Stimulated activated CD4-positive, alpha-beta T cell treated with anti-CD3 and anti-CD28 coated beads, Interleukin-1b, Interleukin-23, amount 100 ng/mL, for 48 hours (primary cell): ENCODE results near the gene TLX2.
"Not testable (repeated sequence)": the region's sequence is repeated elsewhere in the genome, so short reads cannot be mapped to it uniquely, and the experiment has no call there.

Source experiments
- DNase-seq: peaks from one replicate; pipeline ENCODE4 v3.0.0-alpha.2; 2020

The TLX2 gene

DNA sequence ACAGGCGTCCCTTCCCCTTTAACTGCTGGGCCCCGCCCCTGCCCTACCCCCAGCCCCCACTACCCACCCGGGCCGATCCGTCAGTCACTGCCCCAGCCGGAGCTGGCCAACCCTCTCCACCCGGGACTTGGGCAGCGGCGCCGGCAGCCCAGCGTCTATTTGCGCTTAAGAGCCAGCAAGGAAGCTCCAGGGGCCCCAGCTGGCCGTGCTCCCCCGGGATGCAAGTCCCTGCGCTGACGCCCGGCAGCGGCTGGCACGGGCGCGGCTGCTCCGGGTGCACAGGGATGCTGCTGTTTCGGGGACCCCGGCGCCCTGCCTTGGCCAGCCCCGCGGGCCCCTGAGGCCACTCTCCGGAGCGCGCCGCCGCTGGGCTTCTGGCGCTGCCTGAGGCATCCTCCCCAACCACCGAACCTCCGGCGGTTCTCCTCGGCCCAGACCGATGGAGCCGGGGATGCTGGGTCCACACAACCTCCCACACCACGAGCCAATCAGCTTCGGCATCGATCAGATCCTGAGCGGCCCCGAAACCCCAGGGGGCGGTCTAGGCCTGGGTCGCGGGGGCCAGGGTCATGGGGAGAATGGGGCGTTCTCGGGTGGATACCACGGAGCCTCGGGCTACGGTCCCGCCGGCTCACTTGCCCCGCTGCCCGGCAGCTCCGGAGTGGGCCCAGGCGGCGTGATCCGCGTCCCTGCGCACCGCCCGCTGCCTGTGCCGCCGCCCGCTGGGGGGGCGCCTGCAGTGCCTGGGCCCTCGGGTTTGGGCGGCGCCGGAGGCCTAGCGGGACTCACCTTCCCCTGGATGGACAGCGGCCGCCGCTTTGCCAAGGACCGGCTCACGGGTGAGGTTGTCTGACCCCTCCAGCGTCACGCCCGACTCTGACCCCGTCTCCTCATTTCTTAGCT, at the start of gene TLX2:
Gene TLX2, plus strand, starts transcription at position 83 of the 903 bp plus-strand sequence. Its CDS starts 357 bp downstream, at position 440.
- no peak for DNase-seq

DNA sequence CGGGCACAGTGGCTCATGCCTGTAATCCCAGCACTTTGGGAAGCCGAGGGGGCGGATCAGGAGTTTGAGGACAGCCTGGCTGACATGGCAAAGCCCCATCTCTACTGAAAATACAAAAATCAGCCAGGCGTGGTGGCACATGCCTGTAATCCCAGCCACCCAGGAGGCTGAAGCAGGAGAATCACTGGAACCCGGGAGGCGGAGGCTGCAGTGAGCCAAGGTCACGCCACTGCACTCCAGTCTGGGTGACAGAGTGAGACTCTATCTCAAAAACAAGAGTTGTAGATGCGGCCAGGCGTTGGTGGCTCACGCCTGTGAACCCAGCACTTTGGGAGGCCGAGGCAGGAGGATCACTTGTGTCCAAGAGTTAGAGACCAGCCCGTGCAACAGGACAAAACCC, 43.5 kb upstream of the TLX2 start:
- not testable (repeated sequence) for DNase-seq

DNA sequence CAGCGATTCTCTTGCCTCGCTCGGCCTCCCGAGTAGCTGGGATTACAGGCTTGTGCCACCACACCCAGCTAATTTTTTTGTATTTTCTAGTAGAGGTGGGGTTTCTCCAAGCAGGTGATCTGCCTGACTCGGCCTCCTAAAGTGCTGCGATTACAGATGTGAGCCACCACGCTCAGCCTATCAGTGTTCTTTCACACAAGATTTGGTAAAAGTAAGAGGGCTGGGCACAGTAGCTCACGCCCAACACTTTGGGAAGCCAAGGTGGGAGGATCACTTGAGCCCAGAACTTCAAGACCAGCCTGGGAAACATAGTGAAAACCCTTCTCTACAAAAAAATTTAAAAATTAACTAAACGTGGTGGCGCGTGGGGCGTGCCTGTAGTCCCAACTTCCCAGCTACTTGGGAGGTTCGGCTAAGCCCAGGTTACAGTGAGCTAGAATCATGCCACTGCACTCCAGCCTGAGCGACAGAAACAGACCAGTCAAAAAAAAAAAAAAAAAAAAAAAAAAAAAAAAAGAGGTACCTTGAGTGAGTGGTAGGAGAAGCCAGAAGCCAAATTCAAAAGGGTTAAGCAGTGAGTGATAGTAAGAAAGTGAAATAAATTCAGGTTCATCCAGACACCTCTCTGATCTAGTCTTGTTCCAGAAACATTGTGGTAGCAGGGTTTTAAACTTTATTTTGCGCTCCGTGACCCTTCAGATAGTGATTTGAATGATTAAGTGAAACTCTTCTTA, 42.8 kb upstream of the TLX2 start:
- DNase-seq: no peak

DNA sequence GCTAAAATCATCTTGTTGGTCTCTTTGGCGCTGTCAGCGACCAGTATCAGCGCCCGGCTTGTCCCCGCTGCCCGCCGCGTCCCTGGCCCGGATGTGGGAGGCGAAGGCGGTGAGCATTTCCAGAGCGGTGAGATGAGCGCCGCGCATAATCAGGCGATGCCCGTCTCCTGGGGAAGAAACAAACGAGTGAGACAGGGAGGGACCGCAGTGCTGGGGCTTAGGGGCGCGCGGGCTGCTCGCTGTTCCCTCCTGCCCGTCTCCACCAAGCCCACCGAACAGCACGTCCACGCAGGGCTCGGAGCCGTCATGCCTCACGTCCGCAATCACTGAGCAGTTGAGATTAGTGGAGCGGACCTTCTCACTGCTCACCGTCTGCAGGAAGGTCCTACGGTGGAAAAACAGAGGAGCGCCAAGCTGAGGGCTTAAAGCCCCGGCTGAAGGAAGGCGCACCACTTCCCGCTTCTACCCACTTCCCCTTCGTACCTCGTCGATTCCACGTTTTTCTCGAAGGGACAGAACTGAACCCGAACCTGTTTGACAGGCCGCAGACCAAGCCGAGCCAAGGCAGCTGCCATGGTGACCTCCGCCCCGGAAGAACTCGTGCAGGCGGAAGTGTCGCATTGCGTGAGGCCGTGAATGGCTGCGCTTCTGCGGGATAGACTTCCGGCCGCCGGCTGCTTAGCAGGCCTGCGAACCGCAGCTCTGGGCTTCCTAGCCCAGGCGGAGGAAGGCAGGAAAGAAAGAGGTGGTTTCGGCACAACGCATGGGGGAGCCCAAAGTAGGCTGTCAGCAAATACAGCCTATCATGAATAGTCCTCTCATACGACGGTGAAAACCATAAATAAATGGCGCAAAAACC, 41.9 kb upstream of the TLX2 start, which contains the start of gene MRPL53:
Gene MRPL53, minus strand, starts transcription at position 595 of the 859 bp plus-strand sequence. Its CDS starts 20 bp downstream, at position 575.
- peak; percentile 94 for DNase-seq

DNA sequence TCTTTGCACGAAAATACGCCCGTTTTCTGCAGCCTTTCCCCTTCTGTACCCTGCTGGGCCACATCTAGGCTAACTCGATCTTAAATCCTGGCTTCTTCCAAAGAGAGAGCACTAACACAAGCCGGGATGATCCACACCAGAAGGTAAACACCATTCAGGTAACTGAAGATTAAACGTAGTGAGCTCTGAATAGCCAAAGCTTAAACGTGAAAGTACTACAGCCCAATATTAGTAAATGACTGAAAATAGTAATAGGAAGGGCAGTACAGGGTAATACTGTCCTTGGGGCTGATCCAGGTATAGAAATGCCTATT, 41.3 kb upstream of the TLX2 start:
- no peak for DNase-seq

DNA sequence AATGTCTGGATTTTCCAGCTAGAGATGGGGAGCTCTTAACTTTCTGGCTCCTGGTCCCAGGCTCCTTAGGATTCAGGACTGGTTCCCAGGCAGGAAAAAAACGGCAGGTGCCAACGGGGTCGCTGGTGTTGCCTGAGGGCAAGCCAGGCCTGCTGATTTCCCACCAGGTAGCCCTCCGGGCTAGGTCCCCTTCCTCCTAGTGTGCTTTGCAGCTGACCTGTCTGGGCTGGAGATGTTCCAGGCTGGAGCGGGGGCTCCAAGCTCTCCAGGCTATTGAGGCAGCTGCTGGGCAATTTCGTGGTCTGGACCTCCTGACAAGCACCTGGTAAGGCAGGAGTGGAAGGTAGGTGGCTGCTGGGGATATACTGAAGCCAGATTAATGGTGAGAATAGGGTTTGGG, 39.8 kb upstream of the TLX2 start:
- DNase-seq: no peak

DNA sequence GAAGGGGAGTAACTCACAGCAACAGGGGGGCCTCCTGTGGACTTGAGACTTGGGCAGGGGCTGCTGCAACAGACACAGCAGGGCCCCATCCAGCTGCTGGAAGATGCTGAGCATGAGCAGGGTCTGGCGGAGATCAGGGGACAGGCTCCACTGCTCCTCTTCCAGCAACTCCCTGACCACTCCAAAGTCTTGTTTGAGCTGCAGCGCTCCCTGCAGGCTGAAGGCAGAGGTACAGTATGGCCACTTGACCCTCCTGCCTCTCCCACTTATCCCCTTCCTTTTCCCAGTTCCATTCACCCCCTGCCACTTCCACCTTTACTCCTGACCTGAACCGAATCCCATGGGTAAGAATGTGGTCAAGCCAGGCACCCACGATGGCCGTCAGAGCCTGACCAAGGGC, 39.4 kb upstream of the TLX2 start:
- DNase-seq: no peak

DNA sequence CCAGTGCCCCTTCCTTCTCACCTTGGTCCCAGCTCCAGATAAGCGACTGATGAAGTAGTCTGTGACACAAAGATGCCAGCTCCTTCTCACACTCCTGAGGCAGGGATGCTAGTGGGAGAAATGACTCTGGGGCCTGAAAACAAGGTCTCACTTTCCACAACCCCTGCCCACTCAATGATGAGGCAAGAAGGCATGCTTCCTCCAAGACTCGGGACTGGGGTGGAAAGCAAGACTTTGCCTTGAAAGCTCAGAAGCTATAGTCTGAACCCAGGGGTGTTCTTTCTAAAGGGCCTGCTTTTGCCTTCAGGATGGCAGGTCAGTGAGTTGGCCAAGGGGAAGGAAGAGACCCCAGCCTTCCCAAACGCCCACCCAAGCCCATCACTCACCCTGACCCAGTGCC, 32.8 kb upstream of the TLX2 start:
- DNase-seq: no peak

DNA sequence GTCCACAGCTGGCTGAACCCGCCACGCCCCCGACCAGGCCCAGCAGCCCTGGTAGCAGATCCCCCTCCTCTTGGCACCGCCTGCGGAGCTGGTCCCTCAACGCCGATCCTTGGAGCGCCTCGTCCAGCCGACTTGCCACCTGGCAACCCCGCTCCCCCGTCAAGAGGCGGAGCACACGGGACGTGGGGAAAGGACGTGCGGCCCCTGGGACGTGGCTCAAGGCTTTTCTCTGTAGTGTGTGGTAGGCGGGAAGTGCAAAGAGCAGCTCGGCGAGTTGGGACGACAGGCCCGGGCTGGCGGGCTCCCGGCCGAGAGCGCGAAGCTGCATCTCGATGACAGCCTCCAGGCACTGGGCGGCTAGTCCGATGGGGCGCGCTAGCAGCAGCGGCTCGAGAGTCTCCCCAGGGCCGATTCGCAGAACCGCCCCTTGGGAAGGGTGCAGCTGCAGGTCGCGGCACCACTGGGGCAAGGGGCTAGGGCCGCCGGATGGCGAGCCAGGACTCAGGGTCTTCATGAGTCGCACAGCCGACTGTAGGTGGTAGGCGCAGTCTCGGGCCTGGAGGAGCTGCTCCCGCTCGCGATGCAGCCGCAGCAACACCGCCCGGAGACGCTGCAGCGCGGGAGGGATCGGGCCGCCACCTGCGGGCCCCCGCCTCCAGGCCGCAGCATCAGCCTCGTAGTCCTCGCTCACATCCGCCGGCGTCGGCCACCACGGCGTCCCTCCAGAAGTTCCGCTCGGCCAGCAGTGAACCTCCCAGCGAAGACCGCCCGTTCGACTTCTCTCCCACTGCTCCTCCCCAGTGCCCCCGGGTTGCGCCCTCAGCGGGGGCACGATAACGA, 32.1 kb upstream of the TLX2 start:
- DNase-seq: peak; percentile 58

DNA sequence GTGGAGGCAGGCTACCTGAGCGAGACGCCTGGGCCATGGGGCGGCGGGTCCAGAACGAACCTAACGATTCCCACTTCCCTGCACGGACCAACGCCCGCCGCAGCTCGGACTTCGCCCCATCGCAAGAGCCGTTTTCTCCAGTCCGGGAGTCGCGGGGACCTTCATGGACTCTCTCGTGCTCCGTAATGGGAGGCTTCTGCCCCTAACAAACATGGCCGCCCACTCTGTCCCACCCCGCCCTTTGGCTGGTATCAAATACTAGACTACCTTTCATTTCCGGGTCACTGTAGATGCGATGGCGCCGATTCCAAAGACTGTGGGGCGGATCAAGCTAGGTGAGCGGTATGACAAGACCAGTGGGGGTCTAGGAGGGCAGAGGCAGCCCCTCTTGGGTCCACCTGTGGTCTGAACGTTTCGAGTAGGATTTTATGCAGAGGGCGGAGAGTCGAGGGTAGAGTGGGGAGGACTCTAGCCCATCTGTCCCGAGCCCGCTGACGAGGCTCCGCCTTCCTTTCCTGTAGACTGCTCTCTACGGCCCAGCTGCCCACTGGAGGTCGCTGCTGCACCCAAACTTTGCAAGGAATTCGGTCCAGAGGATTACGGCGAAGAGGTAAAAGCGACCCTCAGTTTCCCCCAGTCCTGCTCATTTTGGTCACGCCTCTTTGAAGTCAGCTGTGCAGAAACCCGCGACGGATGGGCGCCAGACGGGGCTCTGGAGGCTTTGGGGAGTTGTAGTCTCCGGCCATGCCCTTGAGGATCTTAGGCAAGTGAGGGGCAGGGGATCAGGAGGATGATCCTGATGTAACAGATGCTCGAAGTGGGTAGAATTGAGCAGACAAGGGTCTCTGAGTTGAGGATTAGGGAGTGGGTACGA, 31.2 kb upstream of the TLX2 start, which contains the start of the genes CCDC142 and TTC31:
Gene CCDC142, minus strand, starts transcription at position 198 of the 874 bp plus-strand sequence. Its CDS starts 161 bp downstream, at position 37.
Gene TTC31, plus strand, starts transcription at position 281 of the 874 bp plus-strand sequence. Its CDS starts 15 bp downstream, at position 296.
- peak; percentile 94 for DNase-seq

DNA sequence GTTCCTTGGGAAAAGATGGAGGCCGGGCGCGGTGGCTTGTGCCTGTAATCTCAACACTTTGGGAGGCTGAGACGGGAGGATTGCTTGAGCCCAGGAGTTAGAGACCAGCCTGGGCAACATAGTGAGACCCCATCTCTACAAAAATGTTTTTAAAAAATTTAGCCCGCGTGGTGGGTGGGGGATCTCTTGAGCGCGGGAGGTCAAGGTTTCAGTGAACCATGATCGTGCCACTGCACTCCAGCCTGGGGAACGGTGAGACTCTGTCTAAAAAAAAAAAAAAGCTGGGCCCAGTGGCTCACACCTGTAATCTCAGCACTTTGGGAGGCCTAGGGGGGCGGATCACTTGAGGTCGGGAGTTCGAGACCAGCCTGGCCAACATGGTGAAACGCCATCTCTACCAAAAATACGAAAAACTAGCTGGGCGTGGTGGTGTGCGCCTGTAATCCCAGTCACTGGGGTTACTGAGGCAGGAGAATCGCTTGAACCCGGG, 30.5 kb upstream of the TLX2 start:
- DNase-seq: not testable (repeated sequence)

DNA sequence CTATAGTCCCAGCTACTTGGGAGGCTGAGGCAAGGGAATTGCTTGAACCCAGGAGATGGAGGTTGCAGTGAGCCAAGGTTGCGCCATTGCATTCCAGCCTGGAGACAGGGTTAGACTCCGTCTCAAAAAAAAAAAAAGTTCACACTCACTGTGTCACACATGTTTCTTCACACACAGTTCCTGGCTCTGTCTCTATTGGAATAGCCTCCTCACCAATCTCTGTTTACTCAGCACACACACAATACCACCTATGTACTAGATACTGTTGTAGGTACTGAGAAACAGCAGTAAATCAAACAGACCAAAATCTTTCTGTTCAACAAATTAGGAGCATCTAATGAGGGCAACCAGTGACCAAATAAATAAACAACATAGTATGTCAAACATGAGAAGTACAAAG, 28.1 kb upstream of the TLX2 start:
- no peak for DNase-seq

DNA sequence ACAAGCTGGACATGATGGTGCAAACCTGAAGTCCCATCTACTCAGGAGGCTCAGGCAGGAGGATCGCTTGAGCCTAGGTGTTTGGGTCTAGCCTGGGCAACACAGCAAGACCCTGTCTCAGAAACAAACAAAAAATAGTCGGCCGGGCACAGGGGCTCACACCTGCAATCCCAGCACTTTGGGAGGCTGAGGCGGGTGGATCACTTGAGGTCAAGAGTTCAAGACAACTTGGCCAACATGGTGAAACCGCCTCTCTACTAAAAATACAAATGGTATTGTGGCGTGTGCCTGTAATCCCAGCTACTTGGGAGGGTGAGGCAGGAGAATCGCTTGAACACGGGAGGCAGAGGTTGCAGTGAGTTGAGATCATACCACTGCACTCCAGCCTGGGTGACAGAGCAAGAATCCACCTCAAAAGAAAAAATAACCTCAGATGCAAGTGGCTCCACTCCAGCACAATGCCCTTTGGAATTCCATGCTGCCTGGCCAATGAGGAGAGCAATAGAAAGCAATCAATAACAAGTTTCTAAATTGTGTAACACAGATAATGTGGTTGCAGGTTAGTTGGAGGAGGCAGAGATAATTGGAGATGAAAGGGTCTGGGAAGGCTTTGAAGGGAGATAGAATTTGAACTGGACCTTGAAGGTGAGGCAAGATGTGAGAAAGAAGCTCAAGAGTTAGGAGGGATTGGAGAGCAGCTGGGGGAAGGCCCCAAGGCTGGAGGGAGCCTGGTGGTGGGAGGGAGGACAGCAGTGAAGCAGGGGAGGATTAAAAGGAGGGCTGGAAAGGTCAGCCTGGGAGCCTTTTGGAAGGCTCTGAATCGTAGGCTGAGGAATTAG, 25.4 kb upstream of the TLX2 start:
- DNase-seq: no peak

DNA sequence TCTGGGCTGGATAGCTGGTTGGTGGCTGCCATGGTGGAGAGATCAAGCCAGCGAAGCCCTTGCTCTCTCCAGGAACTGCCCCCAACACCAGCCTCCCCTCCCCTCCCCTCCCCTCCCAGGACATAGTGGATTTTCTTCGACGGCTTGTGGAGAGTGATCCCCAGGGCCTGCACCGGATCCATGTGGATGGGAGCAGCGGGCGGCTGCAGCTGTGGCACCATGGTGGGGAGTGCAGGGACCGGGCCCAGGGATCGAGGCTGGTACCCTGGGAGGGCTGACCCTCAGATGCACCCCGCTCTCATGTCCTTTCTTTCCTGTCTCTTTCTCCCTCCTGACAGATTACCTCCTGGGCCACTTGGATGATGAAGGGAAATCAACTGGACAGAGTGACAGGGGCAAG, 24.3 kb upstream of the TLX2 start:
- no peak for DNase-seq

DNA sequence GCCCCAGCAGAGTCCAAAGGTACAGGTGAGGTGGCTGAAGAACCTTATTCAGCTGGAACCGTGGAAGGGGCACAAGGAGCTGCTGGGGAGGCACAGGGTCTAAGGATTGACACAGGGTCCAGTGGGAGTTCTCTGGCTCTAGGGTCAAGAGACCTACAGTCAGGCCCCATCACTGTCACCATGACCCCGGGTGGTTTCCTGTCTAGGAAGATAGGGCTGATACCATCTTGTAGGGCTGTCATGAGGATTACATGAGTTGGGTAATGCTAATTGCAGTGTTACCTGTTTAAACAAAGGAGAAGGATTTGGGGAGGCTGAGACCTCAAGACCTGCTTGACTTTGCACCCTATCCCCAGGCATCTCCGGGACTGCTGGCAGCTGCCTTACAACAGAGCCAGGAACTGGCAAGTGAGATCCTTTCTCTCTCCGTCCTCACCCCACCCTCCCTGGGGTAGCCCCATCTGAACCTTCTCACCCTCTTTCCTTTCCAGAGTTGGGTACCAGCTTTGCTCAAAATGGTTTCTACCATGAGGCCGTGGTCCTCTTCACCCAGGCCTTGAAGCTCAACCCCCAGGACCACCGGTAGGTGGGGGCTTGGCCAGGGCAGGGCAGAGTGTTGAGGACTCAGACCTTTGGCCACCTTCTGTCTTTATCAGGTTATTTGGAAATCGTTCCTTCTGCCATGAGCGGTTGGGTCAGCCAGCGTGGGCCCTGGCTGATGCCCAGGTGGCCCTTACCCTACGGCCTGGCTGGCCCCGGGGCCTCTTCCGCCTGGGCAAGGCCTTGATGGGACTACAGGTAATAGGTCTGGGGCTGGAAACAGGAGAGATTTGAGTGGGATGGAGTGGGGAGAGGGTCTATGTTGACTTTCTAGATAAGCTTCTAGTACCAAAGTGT, 22.4 kb upstream of the TLX2 start:
- DNase-seq: no peak

DNA sequence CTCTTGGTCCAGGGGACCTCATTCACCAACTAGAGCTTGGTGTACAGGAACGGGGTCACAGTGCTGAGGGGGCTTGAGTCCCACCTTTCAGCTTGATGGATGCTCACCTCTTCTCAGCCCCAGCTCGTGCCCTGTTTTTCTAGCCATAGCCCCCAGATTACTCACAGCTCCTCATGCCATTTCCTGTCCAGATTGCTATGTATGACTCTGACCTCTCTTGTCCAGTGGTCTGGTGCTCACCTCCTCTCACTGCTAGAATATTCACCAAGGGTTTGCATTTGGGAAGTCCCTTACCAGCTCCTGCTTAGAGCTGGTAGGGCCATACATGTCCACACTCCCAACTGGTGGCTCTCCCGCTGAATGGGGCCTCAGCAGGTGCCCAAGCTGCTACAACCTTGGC, 20.7 kb upstream of the TLX2 start:
- no peak for DNase-seq

DNA sequence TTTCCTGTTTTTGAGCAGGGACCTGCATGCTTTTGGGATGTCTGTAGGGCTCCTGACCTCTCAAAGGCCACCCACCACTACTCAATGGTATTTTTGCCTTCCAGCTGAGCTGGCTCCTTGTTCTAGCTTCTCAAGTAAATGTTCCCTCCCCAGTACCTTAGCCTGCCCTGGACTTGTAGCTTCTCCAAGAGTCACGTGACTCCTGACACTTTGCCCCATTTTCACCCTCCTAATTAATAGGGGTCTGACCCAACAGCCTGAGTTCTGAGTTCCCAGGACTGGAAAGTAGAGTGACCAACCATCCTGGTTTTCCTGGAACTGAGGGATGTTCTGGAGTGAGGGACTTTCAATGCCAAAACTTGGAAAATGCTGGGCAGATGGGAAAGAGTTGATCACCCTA, 18.8 kb upstream of the TLX2 start:
- no peak for DNase-seq

DNA sequence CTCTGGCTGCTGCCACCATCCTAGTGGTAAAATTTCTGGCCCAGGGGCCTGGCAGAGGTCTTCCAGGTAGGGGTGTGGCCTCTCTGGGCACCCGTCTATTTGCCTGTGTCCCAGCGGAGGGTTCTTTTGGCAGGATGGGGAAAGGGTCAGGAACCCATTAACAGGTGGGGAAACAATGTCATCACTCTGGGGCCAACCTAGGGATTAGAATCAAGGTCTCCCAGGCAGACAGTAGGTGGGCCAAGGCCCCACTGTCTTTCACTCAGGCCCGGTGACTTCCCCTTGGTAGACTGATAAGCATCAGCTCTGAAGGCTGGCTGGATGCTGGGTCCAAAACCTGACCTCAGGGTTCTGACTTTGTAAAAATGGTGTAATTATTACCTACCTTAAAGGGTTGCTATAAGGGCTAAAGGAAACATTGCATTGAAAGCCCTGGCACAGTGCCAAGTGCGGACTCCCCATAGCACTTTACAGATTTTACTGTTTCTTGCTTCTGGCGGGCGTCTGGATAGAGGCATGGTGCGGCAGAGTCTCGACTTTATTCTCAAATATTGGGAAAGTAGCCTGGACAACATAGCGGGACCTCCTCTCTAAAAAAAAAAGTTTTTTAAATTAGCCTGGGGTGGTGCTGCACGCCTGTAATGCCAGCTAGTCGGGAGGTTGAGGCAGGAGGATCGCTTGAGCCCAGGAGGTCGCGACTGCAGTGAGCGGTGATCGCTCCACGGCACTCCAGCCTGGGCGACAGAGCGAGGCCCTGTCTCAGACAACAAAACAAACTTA, 17.1 kb upstream of the TLX2 start:
- no peak for DNase-seq
